RPMI7951 (cell line): ENCODE measurements around the gene TRIM41. TPM values are rescaled to one million over a fixed set of nuclear protein-coding genes. Genes with fewer than 3 reads are reported as not detected.
"Not testable (repeated sequence)": the region's sequence is repeated elsewhere in the genome, so short reads cannot be mapped to it uniquely, and the experiment has no call there.

Source experiments
- DNase-seq: peaks from one replicate; pipeline ENCODE4 v3.0.0-alpha.2; 2012; ENCODE audit warnings: low read depth
- total RNA-seq: library from RNA; depleted of rRNA; stranded (reverse); fragments of >200 nt; shearing (Covaris generic); gene quantifications from 2 replicates; pipeline ENCODE4 v1.2.3, GENCODE V29; 2014; rRNA removed

Gene TRIM41
- 4.9 and 5.9 TPM in 2 replicates for total RNA-seq

DNA sequence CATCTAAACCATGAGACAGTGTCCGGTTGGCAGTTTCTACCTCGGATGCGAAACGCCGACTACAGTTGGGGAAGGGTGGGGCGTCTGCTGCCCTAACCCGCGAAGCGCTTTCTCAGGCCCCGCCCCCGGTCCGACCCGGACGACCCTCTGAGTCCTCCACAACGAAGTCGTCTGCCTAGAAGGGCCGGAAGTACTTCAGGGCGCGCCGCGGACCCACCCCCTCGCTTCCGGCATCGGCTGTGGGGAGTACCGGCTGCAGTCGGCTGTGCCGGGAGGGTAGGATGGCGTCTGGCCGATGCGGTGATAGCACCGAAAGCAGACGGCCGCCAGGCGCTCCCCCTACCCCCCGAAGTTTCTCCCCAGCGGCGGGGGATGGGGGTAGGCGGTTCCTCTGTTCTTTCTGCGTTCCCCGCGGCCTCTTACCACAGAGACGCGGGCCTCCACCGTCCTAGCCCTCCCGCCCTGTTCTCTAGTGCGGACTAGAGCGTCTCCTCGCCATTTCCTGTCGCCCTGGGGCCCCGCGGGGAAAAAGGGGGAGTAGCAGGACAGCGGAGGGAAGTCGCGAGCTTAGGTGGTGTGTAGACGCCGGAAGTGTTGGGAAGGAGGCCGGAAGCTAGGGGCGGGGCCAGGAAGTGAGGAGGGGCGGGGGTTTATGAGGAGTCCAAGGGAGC, at the start of gene TRIM41:
Gene TRIM41, plus strand, starts transcription at position 224 of the 671 bp plus-strand sequence. CDS start 719 bp downstream, outside the sequence.
- DNase-seq = peak; percentile 98

DNA sequence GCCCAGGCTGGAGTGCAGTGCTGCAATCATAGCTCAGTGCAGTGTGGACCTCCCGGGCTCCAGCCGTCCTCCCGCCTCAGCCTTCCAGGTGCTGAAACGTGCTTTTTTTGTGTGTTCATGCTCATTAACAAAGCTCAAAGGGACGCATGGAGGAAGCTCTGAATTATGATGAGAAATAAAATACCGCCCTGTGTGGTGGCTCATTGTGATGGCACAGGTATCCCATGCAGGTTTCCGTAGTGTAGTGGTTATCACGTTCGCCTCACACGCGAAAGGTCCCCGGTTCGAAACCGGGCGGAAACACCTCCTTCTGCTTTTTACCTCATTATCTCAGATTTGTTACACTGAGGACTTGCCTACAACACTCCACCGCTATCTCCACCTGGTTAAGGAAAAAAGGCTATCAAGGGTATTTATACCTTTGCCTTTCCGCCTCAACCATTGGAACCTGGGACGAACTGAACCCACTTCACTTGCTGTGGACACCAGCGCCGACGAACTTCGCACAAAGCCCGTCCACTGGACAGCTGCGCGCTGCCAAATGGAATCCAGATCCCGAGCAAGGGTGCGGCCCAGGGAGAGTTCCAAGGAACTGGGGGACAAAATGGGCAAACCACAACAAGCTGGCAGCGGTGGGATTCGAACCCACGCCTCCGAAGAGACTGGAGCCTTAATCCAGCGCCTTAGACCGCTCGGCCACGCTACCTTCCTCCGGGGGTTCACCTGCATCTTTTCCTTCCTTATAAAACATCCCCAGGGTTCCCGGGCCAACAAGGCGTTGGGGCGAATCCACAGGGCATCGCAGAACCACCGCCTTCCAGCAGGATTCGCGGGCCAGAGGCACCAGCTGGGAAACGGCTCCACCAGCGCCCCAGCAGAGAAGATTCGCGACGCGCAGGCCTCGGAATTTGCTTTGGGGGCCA, 49.4 kb upstream of the TRIM41 start:
- peak; percentile 43 for DNase-seq

DNA sequence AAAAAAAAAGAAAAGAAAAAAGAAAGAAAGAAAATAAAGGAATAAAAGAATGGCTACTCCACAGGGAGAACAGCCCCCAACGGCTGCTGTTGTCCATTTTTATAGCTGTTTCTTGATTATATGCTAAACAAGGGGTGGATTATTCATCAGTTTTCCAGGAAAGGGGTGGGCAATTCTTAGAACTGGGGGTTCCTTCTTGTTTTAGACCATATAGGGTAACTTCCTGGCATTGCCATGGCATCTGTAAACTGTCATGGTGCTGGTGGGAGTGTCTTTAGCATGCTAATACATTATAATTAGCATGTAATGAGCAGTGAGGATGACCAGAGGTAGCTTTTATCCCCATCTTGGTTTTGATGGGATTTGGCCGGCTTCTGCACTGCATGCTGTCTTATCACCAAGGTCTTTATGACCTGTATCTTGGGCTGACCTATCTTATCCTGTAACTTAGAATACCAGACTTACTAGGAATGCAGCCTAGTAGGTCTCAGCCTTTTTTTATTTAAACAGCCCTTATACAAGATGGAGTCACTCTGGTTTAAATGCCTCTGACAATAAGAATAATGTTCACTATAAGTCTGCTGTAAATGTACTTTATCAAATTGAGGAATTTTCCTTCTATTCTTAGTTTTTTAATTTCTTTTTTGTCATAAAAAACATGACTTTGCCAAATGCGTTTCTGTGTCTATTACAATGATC, 46.7 kb upstream of the TRIM41 start:
- no peak for DNase-seq

DNA sequence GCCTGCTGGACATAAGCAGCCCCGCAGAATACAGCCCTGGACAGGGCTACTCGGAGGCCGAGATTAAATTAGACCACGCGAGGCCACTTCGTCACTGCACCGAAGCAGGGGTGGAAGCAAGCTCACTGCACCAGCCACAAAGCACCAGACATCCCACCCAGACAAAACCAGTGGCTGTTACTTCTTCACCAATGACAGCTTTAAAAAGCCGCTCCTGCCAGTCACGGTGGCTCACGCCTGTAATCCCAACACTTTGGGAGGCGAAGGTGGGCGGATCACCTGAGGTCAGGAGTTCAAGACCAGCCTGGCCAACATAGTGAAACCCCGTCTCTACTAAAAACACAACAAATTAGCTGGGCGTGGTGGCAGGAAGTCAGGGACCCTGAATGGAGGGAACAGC, 45.5 kb upstream of the TRIM41 start:
- DNase-seq = not testable (repeated sequence)

DNA sequence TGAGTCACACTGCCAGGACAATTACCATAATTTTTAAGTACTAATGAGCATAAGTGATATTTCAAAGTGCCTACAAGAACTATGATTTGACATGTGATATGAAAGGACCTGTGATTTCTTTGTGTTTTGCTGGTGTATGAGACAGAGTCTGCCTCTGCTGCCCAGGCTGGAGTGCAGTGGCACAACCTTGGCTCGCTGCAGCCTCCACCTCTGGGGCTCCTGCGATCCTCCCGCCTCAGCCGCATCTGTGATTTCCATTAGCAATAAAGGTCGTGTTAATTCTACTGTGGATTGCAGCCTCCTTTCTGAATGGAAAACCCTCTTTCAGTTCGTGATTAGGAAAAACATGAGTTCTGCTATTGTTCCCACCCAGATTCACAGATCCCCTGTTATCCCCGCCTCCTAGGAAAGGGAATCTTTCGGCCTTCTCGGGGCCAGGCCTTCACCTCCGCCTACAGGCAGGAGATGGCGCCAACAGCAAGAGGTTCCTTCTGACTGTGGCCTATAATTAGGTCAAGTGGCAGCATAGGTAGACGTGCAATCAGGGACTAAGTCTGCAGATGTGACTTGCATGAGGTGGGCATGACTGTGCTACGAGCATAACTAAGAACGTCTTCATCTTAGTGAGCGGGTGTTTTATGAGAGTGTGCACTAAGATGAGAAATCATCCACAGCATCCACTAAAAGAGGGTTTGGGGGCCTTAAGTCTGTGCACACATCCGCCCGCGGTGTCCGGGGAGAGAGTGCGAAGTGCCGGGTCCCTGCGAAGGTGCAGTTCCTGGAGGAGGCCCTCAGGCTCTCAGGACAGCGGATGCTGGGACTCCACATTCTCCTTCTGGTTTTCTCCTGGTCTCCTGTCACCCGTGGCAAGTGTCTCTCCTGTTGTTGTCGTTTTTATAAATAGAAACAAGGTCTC, 41.2 kb upstream of the TRIM41 start:
- DNase-seq = peak; percentile 74

DNA sequence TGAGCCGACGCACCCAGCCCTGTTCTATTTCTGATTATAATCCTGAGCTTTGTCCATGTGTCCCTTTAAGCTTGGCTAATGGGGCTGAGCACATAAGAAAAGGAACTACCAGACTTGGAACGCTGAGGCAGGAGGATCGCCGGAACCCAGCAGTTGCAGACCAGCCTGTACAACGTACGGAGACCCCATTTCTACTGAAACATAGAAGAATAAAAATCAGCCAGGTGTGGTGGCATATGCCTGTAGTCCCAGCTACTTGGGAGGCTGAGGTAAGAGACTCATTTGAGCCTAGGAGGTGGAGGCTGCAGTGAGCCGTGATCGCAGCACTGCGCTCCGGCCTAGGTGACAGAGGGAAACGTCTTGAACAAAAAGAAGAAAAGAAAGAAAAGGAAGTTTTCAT, 40.4 kb upstream of the TRIM41 start:
- DNase-seq = no peak

DNA sequence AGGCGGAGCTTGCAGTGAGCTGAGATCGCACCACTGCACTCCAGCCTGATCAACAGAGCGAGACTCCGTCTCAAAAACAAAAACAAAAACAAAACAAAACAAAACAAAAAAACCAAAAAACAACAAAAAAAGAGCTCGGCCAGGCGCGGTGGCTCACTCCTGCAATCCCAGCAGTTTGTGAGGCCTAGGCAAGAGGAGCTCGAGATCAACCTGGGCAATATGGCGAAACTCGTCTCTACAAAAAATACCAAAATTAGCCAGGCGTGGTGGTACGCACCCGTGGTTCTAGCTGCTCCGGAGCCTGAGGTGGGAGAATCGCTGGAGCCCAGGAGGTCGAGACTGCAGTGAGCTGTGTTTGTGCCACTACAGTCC, 38.2 kb upstream of the TRIM41 start:
- DNase-seq = peak; percentile 26

DNA sequence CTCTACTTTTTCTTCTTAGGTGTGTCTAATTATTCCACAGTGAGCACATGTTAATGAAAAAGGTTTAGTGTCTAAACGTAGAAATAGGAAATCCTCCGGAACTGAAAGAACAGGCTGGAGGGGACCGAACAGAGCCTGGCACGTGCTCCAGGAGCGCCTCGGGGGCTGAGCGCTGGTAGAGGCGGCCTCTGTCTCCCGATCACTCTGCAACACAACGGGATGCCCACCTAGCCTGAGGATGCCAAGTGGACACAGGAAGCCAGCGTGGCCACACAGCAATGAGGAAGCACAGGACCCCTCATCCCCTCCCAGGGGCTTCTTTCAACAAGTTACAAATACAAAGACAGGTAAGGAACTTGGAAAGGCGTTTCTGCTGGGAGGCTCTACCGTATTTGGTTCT, 37.5 kb upstream of the TRIM41 start:
- no peak for DNase-seq

DNA sequence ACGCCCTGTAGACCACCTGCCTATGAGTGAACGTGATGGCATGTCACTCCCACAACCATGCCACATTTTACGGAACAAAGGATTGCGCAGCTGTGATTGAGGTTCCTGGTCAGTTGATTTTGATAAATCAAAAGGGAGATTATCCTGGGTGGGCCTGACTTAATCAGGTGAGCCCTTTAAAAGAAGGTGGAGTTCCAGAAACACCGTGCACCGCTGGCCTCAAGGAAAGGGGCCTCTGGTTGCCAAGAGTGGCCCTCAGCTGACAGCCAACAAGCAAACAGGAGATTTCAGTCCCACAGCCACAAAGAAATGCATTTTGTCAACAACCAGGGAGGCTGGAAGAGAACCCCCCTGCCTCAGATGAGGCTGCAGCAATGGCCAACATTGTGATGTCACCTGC, 37.1 kb upstream of the TRIM41 start:
- DNase-seq = no peak

DNA sequence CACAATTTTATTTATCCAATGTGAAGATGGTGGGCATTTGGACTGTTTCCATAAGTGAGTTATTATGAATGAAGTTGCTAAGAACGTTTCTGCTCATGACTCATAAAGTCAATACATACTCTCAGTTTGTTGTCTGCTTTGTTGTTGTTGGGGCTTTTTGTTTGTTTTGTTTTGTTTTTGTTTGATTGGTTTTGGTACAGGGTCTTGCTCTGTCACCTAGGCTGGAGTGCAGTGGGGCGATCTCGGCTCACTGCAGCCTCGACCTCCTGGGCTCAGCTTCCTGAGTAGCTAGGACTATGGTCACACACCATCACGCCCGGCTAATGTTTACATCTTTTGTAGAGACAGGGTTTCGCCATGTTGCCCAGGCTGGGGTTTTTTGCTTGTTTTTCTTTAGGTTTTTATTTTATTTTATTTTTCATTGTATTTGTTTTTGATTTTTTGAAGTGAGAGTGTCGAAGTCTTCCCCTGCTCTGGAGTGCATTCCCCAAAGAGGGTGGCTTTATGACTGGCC, 36.0 kb upstream of the TRIM41 start:
- DNase-seq = peak; percentile 22

DNA sequence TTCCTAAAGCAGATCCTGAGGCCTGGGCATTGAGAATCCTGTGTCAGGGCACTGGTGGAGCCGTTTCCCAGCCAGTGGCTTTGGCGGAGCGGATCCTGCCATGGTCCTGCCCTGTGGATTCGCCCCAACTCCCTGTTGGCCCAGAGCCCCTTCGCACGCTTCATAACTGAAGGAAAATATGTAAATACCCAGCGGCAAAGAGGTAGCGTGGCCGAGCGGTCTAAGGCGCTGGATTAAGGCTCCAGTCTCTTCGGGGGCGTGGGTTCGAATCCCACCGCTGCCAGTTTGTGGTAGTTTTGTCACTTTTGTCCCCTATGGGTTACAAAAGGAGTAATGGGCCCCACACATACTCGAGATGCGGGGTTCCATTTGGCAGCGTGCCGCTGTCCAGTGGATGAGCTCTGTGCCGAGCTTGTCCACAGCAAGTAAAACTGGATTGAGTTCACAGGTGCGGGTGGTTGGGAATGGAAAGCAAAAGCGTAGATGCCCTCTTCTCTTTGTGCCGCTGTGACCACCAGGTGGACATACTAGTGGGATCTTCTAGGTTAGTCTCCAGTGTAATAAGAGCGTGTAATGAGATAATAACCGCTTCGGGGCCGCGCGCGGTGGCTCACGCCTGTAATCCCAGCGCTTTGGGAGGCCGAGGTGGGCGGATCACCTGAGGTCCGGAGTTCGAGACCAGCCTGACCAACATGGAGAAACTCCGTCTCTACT, 35.4 kb upstream of the TRIM41 start:
- peak; percentile 87 for DNase-seq

DNA sequence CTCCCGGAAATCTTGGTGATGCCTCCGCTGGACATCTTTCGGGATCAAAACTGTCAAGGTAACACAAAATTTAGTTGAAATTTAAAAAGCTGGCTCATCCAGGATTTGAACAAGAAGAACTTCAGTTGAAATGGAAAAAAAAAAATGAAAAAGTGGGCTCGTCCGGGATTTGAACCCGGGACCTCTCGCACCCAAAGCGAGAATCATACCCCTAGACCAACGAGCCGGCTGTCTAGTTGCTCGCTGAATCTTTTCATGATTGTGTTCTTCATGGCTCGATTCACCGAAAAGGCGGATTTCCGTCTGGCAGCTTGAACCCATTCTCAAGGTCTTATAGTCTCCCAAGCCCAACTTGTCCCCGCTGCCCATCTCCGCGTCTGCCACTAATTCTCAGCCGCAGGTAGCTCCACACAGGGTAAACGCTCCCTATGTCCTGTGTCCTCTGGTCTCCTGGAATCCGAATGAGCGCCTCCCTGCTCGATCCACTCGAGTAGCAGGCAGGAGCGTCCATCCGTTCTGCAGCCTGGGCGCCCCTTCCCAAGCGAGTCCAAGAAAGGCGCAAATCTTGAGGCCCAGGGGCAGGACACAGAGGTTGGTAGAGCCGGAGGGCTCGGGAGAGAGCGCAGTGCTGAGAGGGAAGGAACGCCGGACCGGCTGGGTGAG, 34.2 kb upstream of the TRIM41 start:
- DNase-seq = peak; percentile 71

DNA sequence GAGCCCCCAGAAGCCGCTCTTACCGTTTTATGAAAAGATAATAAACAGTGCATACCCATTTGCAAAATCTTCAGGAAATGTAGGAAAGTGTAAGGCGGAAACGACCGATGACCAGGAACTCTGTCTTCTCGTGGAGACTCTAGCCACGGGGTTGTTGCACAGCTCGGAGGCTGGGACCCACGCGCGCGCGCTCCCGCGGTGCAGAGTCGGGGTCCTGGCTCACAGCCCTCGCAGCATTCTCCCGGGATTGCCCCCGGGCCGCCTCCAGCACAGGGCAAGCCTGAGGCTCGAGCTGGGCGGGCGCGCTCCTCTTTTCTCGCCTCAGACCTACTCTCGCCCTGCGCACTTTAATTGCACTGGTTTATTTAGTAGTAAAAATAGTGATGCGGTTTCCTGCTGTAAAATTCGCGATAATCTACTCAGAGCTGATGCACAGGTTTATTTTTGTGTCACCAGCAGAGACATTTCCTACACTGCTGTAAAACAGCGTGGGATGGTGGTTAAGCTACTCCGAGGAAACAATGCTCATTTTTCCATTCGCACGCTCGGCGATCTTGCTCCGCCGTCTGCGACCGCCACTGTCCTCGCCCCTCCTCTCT, 33.6 kb upstream of the TRIM41 start:
- DNase-seq = peak; percentile 31

DNA sequence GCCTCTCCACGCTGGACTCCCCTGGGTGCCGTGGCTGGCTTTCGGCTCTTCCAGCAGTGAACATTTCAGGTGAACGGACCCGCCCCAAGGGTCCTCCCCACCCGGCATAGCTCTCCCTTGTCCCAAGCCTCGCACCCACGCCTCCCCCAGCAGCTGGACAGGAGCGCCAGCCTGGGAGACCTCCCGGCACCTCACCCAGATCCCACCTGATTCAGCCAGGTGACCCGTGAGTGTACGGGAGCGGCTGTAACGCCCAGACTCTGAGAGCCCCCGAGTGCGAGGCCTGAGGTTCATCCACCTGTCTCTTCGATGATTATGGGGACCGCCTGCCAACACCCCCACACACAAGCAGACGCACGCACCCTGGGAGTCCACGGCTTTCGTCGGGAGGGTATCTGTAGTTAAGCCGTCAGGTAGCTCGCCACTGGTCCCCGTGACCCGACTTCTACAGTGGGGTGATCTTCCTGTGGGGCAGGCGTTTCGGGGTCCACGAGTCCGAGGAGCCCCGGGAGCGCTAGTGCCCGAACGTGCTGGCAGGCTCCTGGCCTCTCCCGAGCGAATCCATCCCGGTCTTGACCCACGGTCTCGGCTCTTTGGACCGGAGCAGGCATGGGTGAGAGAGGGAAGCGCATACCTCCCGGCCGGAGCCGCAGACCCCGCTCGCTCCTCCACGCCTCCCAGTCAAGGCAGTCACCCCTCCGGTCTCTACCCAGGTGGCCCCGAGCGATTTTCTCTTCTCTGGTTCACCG, 32.9 kb upstream of the TRIM41 start:
- DNase-seq = no peak

DNA sequence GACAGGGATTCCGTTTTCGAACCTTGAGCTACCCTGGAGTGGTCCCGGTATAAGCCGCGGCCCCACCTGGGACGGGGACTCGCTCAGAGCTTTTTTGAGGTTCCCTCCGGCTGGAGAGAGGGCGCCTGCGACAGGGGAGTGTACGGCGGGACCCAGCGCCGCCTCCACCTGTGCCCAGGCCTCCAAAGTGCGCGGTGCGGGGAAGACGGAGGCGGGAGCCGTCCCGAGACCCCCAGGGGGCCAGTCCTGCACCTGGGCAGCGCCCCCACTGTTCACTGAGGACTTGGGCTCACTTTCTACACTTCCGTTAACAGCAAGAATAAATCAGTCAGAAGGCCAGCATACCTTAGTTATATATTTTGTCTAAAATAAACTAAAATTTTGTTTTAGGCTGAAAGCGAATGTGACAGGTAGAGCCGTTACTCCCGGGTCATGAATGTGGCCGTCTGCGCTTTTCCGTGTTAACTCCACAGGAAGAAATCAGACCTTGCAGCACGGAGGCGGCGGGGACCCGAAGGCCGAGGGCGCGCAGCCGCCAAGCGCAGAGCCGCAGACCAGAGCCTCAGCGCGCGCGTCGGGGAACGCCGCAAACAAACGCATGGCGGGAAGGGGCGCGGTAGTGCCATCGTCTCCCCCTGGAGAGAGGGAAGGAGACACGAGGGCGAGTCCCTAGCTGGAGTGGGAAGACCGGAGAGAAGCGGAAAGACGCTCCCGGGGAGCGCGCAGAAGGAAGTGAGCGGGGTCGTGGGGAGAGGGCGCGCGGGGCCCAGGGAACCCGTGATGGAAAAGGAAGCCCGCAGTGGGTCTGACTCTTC, 32.2 kb upstream of the TRIM41 start:
- DNase-seq = no peak

DNA sequence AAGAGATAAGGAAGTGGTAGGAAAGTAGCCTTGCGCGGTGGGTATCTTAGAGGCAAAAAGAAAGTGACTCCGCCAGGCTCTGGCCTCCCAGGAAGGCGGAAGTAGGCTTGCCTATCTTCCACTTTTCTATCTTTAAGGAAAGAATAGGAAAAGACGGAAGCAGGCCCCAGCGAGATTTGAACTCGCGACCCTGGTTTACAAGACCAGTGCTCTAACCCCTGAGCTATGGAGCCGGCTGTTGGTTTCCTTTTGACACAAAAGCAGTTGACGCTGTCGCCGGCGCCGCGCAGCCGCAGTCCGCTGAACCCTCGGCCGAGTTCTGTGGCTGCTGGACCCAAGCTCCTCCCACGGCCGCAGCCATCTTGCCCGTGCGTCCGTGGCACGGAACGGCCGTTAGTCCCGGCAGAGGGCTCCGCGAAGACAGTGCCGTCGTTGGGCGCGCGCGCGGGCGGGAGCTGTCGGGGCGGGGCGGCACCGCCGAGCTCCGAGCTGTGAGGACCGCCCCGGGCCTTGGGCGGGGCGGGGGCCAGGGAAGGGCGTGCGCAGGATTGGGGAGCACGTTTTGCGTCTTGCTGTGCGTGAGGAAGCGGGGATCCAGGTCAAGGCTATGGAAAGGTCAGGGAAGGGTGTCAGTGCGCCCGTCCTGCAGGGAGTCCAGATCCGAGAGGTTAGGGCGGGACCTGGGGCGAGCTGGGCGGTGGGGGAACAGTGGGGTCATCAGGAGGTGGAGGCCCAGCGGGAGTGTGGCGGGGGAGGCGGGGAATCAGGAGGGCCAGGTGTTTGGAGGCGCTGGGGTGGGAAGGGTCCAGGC, 31.4 kb upstream of the TRIM41 start:
- peak; percentile 89 for DNase-seq
